Measurements from ENCODE around the gene KCNIP3. TPM values are rescaled to one million over a fixed set of nuclear protein-coding genes. Genes with fewer than 3 reads are reported as not detected.

Gene KCNIP3
- total RNA-seq, 3 donors from 2014 or later (not counting 1 experiment from before 2014, with no cell fraction given): 0.52 to 1.4 TPM; not detected in 1

DNA sequence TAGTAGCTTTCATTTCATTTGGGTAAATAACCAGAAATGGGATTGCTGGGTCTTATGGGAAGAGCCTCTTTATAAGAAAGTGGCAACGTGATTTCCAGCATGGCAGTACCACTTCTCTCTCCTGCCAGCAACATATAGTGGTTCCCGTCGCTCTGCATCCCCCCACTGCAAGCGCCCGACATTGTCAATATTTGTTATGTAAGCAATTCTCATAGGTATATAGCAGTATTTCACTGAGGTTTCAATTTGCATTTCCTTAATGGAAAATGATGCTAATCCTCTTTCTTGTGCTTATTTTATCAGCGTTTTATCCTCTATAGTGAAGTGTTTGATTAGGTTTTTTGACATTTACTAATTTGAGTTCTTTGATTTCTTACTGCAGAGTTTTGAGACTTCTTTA, 69.4 kb downstream of the KCNIP3 start:
- no peaks in the 10 kb centered on the region for H3K36me3 ChIP-seq (ENCODE audit: control insufficient read depth, insufficient read depth, low read length)
- ATAC-seq (no peak), DNase-seq (no peak)
- no peaks in the 10 kb centered on the region for H3K36me3 Mint-ChIP-seq
- H3K27me3 Mint-ChIP-seq (ENCODE audit: low read depth in 2 of 2): peaks cover 12 to 32% of the 10 kb centered on the region in 2 donors
- no peak overlapping the region for H3K4me3 Mint-ChIP-seq
- H3K27ac Mint-ChIP-seq: no peak overlapping the region
- no peaks in the 10 kb centered on the region for H3K27me3 ChIP-seq (ENCODE audit: control insufficient read depth, insufficient read depth, low read length)
- H3K9me3 Mint-ChIP-seq: no peaks in the 10 kb centered on the region
- intact Hi-C loops (cut with micrococcal nuclease): no loop called here
- TF ChIP-seq, protein P1, sequence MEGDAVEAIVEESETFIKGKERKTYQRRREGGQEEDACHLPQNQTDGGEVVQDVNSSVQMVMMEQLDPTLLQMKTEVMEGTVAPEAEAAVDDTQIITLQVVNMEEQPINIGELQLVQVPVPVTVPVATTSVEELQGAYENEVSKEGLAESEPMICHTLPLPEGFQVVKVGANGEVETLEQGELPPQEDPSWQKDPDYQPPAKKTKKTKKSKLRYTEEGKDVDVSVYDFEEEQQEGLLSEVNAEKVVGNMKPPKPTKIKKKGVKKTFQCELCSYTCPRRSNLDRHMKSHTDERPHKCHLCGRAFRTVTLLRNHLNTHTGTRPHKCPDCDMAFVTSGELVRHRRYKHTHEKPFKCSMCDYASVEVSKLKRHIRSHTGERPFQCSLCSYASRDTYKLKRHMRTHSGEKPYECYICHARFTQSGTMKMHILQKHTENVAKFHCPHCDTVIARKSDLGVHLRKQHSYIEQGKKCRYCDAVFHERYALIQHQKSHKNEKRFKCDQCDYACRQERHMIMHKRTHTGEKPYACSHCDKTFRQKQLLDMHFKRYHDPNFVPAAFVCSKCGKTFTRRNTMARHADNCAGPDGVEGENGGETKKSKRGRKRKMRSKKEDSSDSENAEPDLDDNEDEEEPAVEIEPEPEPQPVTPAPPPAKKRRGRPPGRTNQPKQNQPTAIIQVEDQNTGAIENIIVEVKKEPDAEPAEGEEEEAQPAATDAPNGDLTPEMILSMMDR (IDR thresholded peaks at IDR 0.05): no peak
- H3K4me1 ChIP-seq (ENCODE audit: control insufficient read depth, insufficient read depth, low read length): no peaks in the 10 kb centered on the region
- no peaks in the 10 kb centered on the region for H3K4me1 Mint-ChIP-seq
- no peak overlapping the region for H3K4me3 ChIP-seq (ENCODE audit: low read length)
- no peaks in the 10 kb centered on the region for H3K9me3 ChIP-seq (ENCODE audit: control insufficient read depth, insufficient read depth, low read length)
- 44% methylated on average over 1 of the region's 6 CpGs for WGBS (ENCODE audit: insufficient coverage)
- H3K27ac ChIP-seq (ENCODE audit: low read length): no peak overlapping the region

DNA sequence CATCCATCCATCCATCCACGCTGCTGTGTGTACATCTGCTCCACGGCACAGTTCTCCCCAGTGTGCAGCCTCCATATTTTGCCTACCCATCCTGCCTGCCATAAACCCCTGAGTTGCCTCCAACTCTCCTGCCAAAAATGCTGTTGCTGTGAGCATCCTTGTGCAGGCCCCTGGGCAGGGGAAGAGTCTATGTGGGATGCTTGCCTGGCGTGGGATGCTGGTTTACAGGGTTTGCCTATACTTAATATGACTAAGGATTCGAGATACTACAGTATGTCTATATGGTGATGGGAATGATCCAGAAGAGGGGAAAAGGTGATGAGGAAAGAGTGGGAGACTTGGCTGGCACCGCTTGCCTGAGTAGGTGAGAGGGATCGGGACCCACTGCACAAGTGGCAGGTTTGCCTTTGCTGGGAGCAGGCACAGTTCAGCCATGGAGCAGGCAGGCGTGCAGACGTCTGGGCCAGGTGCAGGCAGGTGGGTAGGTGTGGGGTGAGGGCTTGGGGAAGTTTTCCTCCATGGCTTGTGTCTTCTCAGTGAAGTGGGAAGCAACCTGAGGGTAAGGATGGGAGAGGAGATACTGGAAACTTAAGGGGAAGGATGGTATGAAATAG, 75.2 kb downstream of the KCNIP3 start:
- H3K4me1 Mint-ChIP-seq: no peaks in the 10 kb centered on the region
- no peak overlapping the region for H3K27ac Mint-ChIP-seq
- Histone ChIP-seq H3K9me3 (ENCODE audit: control insufficient read depth, insufficient read depth, low read length) (no peaks in the 10 kb centered on the region), H3K36me3 (ENCODE audit: control insufficient read depth, insufficient read depth, low read length) (no peaks in the 10 kb centered on the region), H3K27me3 (ENCODE audit: control insufficient read depth, insufficient read depth, low read length) (no peaks in the 10 kb centered on the region), H3K4me3 (ENCODE audit: low read length) (no peak overlapping the region), H3K4me1 (ENCODE audit: control insufficient read depth, insufficient read depth, low read length) (no peaks in the 10 kb centered on the region), H3K27ac (ENCODE audit: low read length) (no peak overlapping the region)
- TF ChIP-seq, protein P1 (IDR thresholded peaks at IDR 0.05): no peak
- H3K36me3 Mint-ChIP-seq: no peaks in the 10 kb centered on the region
- H3K4me3 Mint-ChIP-seq: no peak overlapping the region
- DNase-seq (no peak), ATAC-seq (no peak)
- intact Hi-C loops (cut with micrococcal nuclease): no loop called here
- WGBS (ENCODE audit: insufficient coverage): 95% methylated on average over 8 of the region's 8 CpGs
- peaks cover 8 to 21% of the 10 kb centered on the region in 2 donors for H3K27me3 Mint-ChIP-seq (ENCODE audit: low read depth in 2 of 2)
- H3K9me3 Mint-ChIP-seq: no peaks in the 10 kb centered on the region

DNA sequence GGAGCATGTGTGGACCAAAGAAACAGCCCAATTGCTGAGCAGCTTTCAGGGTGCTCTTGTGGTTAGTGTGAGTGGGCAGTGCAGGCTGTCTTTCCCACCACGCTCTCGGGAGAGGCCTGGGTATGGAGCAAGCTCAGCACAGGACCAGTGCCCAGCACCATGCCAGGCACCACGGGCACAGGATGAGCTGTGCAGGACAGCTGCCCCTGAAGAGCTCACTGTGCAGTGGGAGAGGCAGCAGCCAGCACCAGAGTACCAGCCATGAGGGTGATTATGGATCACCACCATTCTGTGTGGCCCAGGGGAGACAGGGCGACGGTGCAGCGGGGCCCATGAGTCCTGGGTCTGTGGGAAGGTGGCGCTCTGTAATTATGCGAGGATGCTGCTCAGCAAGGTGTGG, 75.7 kb downstream of the KCNIP3 start:
- Mint-ChIP-seq H3K36me3 (no peaks in the 10 kb centered on the region), H3K9me3 (no peaks in the 10 kb centered on the region), H3K27me3 (ENCODE audit: low read depth in 2 of 2) (peaks cover 8 to 21% of the 10 kb centered on the region in 2 donors), H3K27ac (no peak overlapping the region), H3K4me3 (no peak overlapping the region), H3K4me1 (no peaks in the 10 kb centered on the region)
- H3K36me3 ChIP-seq (ENCODE audit: control insufficient read depth, insufficient read depth, low read length): no peaks in the 10 kb centered on the region
- TF ChIP-seq, protein P1 (IDR thresholded peaks at IDR 0.05): no peak
- no peaks in the 10 kb centered on the region for H3K27me3 ChIP-seq (ENCODE audit: control insufficient read depth, insufficient read depth, low read length)
- no peak overlapping the region for H3K27ac ChIP-seq (ENCODE audit: low read length)
- H3K4me3 ChIP-seq (ENCODE audit: low read length): no peak overlapping the region
- intact Hi-C loops (cut with micrococcal nuclease): no loop called here
- H3K4me1 ChIP-seq (ENCODE audit: control insufficient read depth, insufficient read depth, low read length): no peaks in the 10 kb centered on the region
- WGBS (ENCODE audit: insufficient coverage): 91% methylated on average over 8 of the region's 8 CpGs
- ATAC-seq (no peak), DNase-seq (no peak)
- H3K9me3 ChIP-seq (ENCODE audit: control insufficient read depth, insufficient read depth, low read length): no peaks in the 10 kb centered on the region

DNA sequence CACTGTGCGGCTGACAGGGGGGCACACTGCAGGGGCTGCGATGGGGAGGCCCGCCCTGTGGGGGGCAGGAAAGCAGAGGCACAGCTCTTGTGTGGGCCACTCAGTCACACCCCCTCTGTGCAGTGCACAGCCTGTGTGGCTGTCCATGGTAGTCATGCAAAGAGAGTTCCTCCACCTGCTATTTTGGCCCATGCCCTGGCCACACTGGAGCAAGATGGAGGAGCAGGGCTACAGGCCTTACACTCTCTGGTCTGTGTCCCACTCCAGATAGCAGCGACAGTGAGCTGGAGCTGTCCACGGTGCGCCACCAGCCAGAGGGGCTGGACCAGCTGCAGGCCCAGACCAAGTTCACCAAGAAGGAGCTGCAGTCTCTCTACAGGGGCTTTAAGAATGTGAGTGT, 76.9 kb downstream of the KCNIP3 start:
- Histone ChIP-seq H3K9me3 (ENCODE audit: control insufficient read depth, insufficient read depth, low read length) (no peaks in the 10 kb centered on the region), H3K4me1 (ENCODE audit: control insufficient read depth, insufficient read depth, low read length) (no peaks in the 10 kb centered on the region), H3K27ac (ENCODE audit: low read length) (no peak overlapping the region), H3K36me3 (ENCODE audit: control insufficient read depth, insufficient read depth, low read length) (no peaks in the 10 kb centered on the region), H3K27me3 (ENCODE audit: control insufficient read depth, insufficient read depth, low read length) (no peaks in the 10 kb centered on the region), H3K4me3 (ENCODE audit: low read length) (no peak overlapping the region)
- no peaks in the 10 kb centered on the region for H3K36me3 Mint-ChIP-seq
- no peak for ATAC-seq
- intact Hi-C loops (cut with micrococcal nuclease): no loop called here
- no peaks in the 10 kb centered on the region for H3K9me3 Mint-ChIP-seq
- DNase-seq: no peak
- H3K4me1 Mint-ChIP-seq: no peaks in the 10 kb centered on the region
- 96% methylated on average over 6 of the region's 6 CpGs for WGBS (ENCODE audit: insufficient coverage)
- H3K27me3 Mint-ChIP-seq (ENCODE audit: low read depth in 2 of 2): peaks cover 8 to 13% of the 10 kb centered on the region in 2 donors
- H3K27ac Mint-ChIP-seq: no peak overlapping the region
- no peak overlapping the region for H3K4me3 Mint-ChIP-seq
- TF ChIP-seq, protein P1 (IDR thresholded peaks at IDR 0.05): no peak

All from natural killer cell (primary cell).